Measurements from ENCODE around the gene CLOCK. TPM values are rescaled to one million over a fixed set of nuclear protein-coding genes. Genes with fewer than 3 reads are reported as not detected.
"Not testable (repeated sequence)": the region's sequence is repeated elsewhere in the genome, so short reads cannot be mapped to it uniquely, and the experiment has no call there.

The CLOCK gene
- total RNA-seq, 4 donors from 2014 or later = 15.9 to 20.7 (median 19.0) TPM

DNA sequence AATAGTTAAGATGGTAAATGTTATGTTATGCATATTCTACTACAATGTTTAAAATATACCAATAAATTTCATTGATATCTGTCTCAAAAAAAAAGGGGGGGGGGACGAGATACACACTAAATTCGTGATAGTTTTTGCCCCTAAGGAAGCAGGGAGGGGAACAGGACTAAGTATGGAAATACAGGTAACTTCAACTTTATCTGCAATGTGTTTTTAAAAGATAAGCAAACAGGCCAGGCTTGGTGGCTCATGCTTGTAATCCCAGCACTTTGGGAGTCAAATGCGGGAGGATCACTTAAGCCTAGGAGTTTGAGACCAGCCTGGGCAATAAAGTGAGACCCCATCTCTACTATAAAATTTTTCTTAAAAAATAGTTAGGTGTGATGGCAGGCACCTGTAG, 13.4 kb upstream of the CLOCK start:
- Histone ChIP-seq H3K27ac (no peak overlapping the region), H3K9me3 (no peaks in the 10 kb centered on the region), H3K4me3 (no peak overlapping the region), H3K36me3 (no peaks in the 10 kb centered on the region), H3K4me1 (no peaks in the 10 kb centered on the region), H3K27me3 (no peaks in the 10 kb centered on the region)
- WGBS = 80% methylated on average over 3 of the region's 3 CpGs
- no peak for DNase-seq (ENCODE audit: low spot score in 2 of 2)
- TF ChIP-seq EP300 (IDR thresholded peaks at IDR 0.05) (no peak), POLR2A (IDR thresholded peaks at IDR 0.05) (no peak), POLR2AphosphoS5 (IDR thresholded peaks at IDR 0.05) (no peak)
- TF ChIP-seq, protein P1, sequence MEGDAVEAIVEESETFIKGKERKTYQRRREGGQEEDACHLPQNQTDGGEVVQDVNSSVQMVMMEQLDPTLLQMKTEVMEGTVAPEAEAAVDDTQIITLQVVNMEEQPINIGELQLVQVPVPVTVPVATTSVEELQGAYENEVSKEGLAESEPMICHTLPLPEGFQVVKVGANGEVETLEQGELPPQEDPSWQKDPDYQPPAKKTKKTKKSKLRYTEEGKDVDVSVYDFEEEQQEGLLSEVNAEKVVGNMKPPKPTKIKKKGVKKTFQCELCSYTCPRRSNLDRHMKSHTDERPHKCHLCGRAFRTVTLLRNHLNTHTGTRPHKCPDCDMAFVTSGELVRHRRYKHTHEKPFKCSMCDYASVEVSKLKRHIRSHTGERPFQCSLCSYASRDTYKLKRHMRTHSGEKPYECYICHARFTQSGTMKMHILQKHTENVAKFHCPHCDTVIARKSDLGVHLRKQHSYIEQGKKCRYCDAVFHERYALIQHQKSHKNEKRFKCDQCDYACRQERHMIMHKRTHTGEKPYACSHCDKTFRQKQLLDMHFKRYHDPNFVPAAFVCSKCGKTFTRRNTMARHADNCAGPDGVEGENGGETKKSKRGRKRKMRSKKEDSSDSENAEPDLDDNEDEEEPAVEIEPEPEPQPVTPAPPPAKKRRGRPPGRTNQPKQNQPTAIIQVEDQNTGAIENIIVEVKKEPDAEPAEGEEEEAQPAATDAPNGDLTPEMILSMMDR (IDR thresholded peaks at IDR 0.05) = no peak

DNA sequence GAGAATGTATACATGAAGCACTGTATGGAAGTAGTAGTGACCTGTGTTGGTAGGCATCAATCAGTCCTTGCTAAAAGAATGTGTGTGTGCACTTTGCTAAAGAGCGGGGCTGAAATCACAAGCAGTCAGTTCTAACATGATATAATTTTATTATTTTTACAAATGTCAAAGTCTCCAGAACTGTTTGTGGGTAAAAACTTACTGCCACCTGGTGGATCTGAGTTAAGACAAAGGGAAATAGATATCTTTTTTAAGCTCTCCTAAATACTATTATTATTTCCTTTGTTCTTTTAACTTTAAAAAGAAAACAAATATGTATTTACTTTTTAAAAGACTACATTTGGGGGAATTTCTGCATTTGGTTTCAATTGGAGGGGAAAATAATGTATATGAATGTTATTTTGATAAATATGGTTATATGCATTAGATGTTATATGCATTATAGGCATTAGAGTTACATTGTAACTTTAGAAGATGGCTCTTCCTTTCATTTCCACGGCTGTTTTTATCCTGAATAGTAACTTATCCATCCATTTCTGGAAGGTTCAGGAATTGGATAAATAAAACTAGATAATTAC, 7.8 kb upstream of the CLOCK start:
- no peak for DNase-seq (ENCODE audit: low spot score in 2 of 2)
- no peaks in the 10 kb centered on the region for H3K27me3 ChIP-seq
- no peak overlapping the region for H3K4me3 ChIP-seq
- no peak overlapping the region for H3K27ac ChIP-seq
- 39% methylated on average over 2 of the region's 2 CpGs for WGBS
- no peaks in the 10 kb centered on the region for H3K9me3 ChIP-seq
- no peaks in the 10 kb centered on the region for H3K36me3 ChIP-seq
- H3K4me1 ChIP-seq = peaks cover 7% of the 10 kb centered on the region
- no peak for TF ChIP-seq EP300 (IDR thresholded peaks at IDR 0.05)
- TF ChIP-seq, protein P1 (IDR thresholded peaks at IDR 0.05) = peak; percentile 16 to 21

DNA sequence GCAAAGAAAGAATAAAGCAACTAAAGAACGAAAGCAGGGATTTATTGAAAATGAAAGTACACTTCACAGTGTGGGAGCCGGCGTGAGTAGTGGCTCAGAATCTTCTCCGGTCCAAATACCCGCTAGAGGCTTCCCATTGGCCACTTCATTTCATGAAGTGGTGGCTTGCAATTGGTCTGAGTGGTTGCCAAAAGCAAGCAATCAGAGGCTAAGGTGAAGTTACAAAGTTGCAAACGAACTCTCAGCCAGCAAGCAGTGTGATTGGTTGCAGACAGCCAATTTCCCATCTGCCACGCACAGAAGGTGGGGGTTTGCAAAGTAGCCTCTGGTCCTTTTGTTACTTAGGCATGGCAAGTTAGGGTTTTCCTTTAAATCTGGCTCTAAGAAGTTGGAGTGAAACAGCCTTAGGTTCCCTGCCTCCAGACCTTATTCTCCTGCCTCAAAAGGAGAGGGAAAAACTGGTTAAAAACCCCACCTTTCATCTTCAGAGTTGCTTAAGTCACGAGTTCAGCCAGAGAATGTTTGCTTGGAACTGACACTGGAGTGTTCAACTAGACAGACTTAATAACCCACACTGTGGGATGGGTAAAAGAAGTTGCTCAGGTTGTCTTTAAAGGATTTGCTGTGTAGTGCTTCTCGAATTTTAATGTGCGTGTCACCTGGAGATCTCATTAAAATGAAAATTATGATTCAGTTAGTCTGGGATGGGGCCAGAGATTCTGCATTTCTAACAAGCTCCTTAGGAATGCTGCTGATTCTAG, 6.9 kb upstream of the CLOCK start:
- Histone ChIP-seq H3K9me3 (no peaks in the 10 kb centered on the region), H3K4me1 (peaks cover 7% of the 10 kb centered on the region), H3K27ac (no peak overlapping the region), H3K36me3 (no peaks in the 10 kb centered on the region), H3K4me3 (peak overlapping the region; percentile 27), H3K27me3 (no peaks in the 10 kb centered on the region)
- 64% methylated on average over 10 of the region's 10 CpGs for WGBS
- DNase-seq (ENCODE audit: low spot score in 2 of 2) = no peak
- TF ChIP-seq EP300 (IDR thresholded peaks at IDR 0.05) = no peak
- TF ChIP-seq, protein P1 (IDR thresholded peaks at IDR 0.05) = no peak
- no peak for TF ChIP-seq POLR2A (IDR thresholded peaks at IDR 0.05)
- no peak for TF ChIP-seq POLR2AphosphoS5 (IDR thresholded peaks at IDR 0.05)

DNA sequence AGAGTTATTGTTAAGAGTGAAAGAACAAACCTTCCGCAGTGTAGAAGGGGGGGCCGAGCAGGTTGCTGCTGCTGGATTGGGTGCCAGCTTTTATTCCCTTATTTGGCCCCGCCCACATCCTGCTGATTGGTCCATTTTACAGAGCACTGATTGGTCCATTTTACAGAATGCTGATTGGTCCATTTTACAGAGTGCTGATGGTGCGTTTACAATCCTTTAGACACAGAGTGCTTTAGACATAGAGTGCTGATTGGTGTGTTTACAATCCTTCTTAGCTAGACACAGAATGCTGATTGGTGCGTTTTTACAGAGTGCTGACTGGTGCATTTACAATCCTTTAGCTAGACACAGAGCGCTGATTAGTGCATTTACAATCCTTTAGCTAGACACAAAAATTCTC, 5.3 kb upstream of the CLOCK start:
- 94% methylated on average over 5 of the region's 6 CpGs for WGBS
- H3K4me1 ChIP-seq = peaks cover 11% of the 10 kb centered on the region
- H3K27me3 ChIP-seq; DNase-seq (ENCODE audit: low spot score in 2 of 2); H3K36me3 ChIP-seq; H3K27ac ChIP-seq; H3K9me3 ChIP-seq; H3K4me3 ChIP-seq: not testable (repeated sequence)

DNA sequence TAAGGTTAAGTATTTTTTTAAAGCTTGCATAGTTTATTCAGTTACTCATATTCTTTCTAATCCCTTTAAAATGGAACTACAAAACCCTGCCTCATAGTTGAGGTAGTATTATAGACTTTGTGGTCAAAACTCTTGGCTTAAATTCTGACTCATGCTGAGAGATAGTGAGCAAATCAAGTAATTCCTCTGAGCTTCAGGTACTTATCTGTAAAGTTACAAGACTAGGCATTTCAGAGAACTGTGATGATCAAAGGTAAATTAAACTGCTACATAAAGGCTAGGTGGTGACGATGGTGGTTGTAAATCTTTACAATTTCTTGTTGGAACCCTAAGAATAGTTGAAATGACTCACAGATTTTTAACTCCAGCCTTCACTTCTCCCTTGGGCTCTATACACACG, 3.2 kb upstream of the CLOCK start:
- 47% methylated on average over 2 of the region's 2 CpGs for WGBS
- H3K27ac ChIP-seq = no peak overlapping the region

More for the DNA sequence above, 3.2 kb upstream of the CLOCK start:
- TF ChIP-seq POLR2AphosphoS5 (IDR thresholded peaks at IDR 0.05) (no peak), POLR2A (IDR thresholded peaks at IDR 0.05) (no peak), EP300 (IDR thresholded peaks at IDR 0.05) (no peak)
- TF ChIP-seq, protein P1 (IDR thresholded peaks at IDR 0.05) = no peak
- H3K4me1 ChIP-seq = peaks cover 16% of the 10 kb centered on the region
- H3K36me3 ChIP-seq = no peaks in the 10 kb centered on the region
- no peak overlapping the region for H3K4me3 ChIP-seq
- no peaks in the 10 kb centered on the region for H3K9me3 ChIP-seq
- H3K27me3 ChIP-seq = no peaks in the 10 kb centered on the region
- no peak for DNase-seq (ENCODE audit: low spot score in 2 of 2)
